Limb (tissue), 2 donors: ENCODE data around the gene ANK3.

Experiments
- DNase-seq, 2 donors: peaks; one replicate each; pipeline ENCODE4 v3.0.0-alpha.2; 2016; ENCODE audit errors: extremely low spot score in 2 of 2

ANK3 gene

GRCh38 chr10:60140651-60141632 is 248.7 kb downstream of the ANK3 start:
- peak; percentile 46 to 57 for DNase-seq

GRCh38 chr10:60139798-60140566 is 249.7 kb downstream of the ANK3 start:
- DNase-seq = peak in 1 of 2 donors; percentile 51

GRCh38 chr10:60139290-60139689 is 250.4 kb downstream of the ANK3 start:
- no peak for DNase-seq

- DNase-seq = no peak
These were observed 250.8 kb downstream of the ANK3 start for GRCh38 chr10:60138842-60139241.

GRCh38 chr10:60138026-60138425 is 251.6 kb downstream of the ANK3 start:
- DNase-seq = no peak

GRCh38 chr10:60137292-60137992 is 252.2 kb downstream of the ANK3 start:
- DNase-seq = no peak

GRCh38 chr10:60135020-60135419 is 254.7 kb downstream of the ANK3 start:
- no peak for DNase-seq

- DNase-seq = no peak
These were observed 255.1 kb downstream of the ANK3 start for GRCh38 chr10:60134548-60134947.

- no peak for DNase-seq
These were observed 259.5 kb downstream of the ANK3 start for GRCh38 chr10:60130130-60130579.

- no peak for DNase-seq
These were observed 263.8 kb downstream of the ANK3 start for GRCh38 chr10:60125895-60126294.

GRCh38 chr10:60124536-60124935 is 265.1 kb downstream of the ANK3 start:
- DNase-seq = no peak

GRCh38 chr10:60123668-60124067 is 266.0 kb downstream of the ANK3 start:
- DNase-seq = no peak

GRCh38 chr10:60123172-60123571 is 266.5 kb downstream of the ANK3 start:
- no peak for DNase-seq

- DNase-seq = no peak
These were observed 267.5 kb downstream of the ANK3 start for GRCh38 chr10:60122190-60122589.

GRCh38 chr10:60114765-60115586 is 274.7 kb downstream of the ANK3 start:
- peak in 1 of 2 donors; percentile 56 for DNase-seq

GRCh38 chr10:60110739-60111138 is 278.9 kb downstream of the ANK3 start:
- DNase-seq = no peak

- no peak for DNase-seq
These were observed 282.2 kb downstream of the ANK3 start for GRCh38 chr10:60107308-60107976.

- DNase-seq = no peak
These were observed 284.4 kb downstream of the ANK3 start for GRCh38 chr10:60105295-60105695.

- DNase-seq = no peak
These were observed 287.9 kb downstream of the ANK3 start for GRCh38 chr10:60101821-60102220.
